ENCODE data around the gene RPUSD4.

RPUSD4 gene

GRCh38 chr11:126165311-126165720, 46.1 kb downstream of the RPUSD4 start:
- H3K4me3 ChIP-seq (ENCODE audit: control insufficient read depth, low read depth, low read length) = no peak overlapping the region
- TF ChIP-seq CTCF (conservative IDR thresholded peaks at IDR 0.05; ENCODE audit: control insufficient read depth, insufficient read depth, low read depth, low read length) = no peak
- no peak for DNase-seq (ENCODE audit: low read depth)

DNA sequence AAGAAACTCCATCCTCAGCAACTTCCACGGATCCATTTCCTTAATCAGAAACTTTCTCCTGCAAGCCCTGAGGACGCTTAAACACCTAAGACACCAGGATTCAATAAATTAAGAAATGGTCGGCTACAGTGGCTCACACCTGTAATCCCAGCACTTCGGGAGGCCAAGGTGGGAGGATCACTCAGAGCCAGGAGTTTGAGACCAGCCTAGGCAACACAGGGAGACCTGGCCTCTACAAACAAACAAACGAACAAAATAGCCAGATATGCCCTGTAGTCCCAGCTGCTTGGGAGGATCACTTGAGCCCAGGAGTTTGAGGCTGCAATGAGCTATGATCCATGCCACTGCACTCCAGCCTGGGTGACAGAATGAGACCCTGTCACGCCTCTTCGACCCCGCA, 46.7 kb downstream of the RPUSD4 start:
- no peak for TF ChIP-seq CTCF (conservative IDR thresholded peaks at IDR 0.05; ENCODE audit: control insufficient read depth, insufficient read depth, low read depth, low read length)
- DNase-seq (ENCODE audit: low read depth) = no peak
- H3K4me3 ChIP-seq (ENCODE audit: control insufficient read depth, low read depth, low read length) = no peak overlapping the region

DNA sequence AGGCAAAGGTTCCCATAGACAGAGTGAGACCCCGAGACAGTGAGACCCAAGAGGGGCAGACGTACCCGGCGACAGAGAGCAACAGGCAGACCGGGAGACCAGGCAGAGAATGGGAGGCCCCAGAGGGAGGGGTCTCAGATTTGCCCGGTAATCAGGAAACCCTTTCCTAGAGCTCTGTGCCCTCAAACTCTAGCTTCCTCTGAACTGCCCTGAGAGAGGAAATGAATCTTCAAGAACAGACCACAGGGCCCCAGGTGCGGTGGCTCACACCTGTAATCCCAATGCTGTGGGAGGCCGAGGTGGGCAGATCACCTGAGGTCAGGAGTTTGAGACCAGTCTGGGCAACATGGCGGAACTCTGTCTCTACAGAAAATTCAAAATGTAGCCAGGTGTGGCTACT, 47.7 kb downstream of the RPUSD4 start:
- TF ChIP-seq CTCF (conservative IDR thresholded peaks at IDR 0.05; ENCODE audit: control insufficient read depth, insufficient read depth, low read depth, low read length) = no peak
- DNase-seq (ENCODE audit: low read depth) = no peak
- no peak overlapping the region for H3K4me3 ChIP-seq (ENCODE audit: control insufficient read depth, low read depth, low read length)

DNA sequence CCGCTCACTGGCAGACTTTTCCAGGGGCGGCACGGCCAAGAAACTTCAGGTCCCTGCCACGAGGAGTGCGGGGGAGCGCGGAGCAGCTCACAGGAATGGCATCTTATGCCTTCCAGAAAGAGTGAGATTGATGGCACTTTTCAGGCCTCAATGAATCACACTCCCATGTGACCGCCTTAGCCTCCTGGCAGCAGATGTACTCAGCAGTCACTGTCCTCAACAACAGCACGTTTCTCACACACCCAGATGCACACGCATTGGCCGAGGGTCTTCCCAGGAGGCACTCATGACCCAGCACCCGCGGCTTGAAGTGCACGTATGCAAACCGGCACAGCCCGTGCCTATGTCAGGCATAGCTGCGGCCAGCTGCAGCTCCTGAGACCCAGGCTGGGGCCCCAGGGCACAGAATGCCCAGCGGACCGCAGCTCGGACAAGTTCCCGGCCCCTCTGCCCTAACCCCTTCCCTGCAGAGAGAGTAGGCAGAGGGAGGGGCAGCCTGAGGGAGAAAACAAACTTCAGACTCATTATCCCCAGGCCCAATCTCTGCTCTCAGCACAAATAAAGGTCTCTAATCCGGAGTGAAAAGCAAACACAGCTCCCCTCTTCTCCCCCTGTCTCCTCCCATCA, 48.3 kb downstream of the RPUSD4 start:
- DNase-seq (ENCODE audit: low read depth) = peak; percentile 88
- H3K4me3 ChIP-seq (ENCODE audit: control insufficient read depth, low read depth, low read length) = no peak overlapping the region
- no peak for TF ChIP-seq CTCF (conservative IDR thresholded peaks at IDR 0.05; ENCODE audit: control insufficient read depth, insufficient read depth, low read depth, low read length)

DNA sequence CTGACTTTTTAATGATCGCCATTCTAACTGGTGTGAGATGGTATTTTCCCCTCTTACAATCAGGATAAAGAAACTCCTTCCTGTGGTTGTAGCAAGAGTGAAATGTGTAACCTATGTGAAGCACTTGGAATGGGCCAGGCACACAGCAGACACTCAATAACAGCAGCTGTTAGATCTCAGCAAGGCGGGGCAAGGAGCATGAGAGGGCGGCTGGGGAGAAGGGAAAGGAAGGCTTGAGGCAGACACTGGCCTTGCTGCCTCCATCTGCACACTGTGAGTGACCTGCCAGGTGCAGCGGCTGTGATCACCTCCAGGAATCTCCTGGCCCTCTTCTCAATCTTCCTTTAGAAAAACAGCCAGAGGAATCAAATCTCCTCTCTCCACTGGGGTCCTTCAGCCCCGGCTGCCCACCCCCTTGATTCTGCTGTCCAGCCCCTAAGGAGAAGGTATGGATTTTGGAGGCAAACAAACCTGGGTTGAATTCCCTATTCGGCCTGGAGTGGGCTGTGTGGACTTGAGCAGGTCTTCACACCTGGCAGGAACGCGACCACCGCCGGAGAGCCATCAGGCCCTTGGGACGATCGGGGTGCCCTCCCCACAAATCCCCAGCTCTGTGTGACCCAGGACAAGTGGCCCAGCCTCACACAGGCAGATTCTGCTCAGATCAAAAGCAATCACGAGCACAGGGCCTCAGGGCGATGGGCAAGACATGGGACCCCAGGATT, 49.0 kb downstream of the RPUSD4 start:
- no peak for TF ChIP-seq CTCF (conservative IDR thresholded peaks at IDR 0.05; ENCODE audit: control insufficient read depth, insufficient read depth, low read depth, low read length)
- H3K4me3 ChIP-seq (ENCODE audit: control insufficient read depth, low read depth, low read length) = no peak overlapping the region
- DNase-seq (ENCODE audit: low read depth) = no peak

GRCh38 chr11:126161023-126161391, 50.4 kb downstream of the RPUSD4 start:
- H3K4me3 ChIP-seq (ENCODE audit: control insufficient read depth, low read depth, low read length) = no peak overlapping the region
- no peak for TF ChIP-seq CTCF (conservative IDR thresholded peaks at IDR 0.05; ENCODE audit: control insufficient read depth, insufficient read depth, low read depth, low read length)
- no peak for DNase-seq (ENCODE audit: low read depth)
